HEK293 (cell line): ENCODE measurements around the gene KDM2B.

ENCODE experiments used
- CTCF ChIA-PET: fragments of 350-600 bp; formaldehyde crosslinking; extraction: SDS; loops from one replicate; lab custom pipeline; 2021; ENCODE audit warnings: antibody characterized with exemption; lab: Yijun Ruan, JAX
- POLR2A ChIA-PET: fragments of 300-600 bp; formaldehyde crosslinking; extraction: SDS; loops from one replicate; lab custom pipeline; 2020; ENCODE audit warnings: antibody characterized with exemption, inconsistent platforms; lab: Yijun Ruan, JAX
- H3K27ac ChIP-seq: fragments of 200-500 bp; sonication (Bioruptor generic); 2 replicates; pipeline ENCODE4 v1.5.1; 2014; ENCODE audit warnings: low read depth, low read length, control low read depth, inconsistent platforms; ENCODE audit errors: extremely low read depth
- H3K36me3 ChIP-seq, 2 experiments: fragments of 200-500 bp in 1 of 2; sonication (Bioruptor generic) in 1 of 2; 1 replicate in 1 of 2; 2 replicates in 1 of 2; pipeline ENCODE4 v1.5.1; 2014 to 2017; ENCODE audit warnings: inconsistent platforms in 2 of 2, low read length in 2 of 2; ENCODE audit not compliant: control insufficient read depth in 2 of 2, insufficient read depth in 1 of 2
- H3K4me1 ChIP-seq: fragments of 200-500 bp; sonication (Bioruptor generic); 2 replicates; pipeline ENCODE4 v1.5.1; 2014; ENCODE audit warnings: mild to moderate bottlenecking, low read length, inconsistent platforms; ENCODE audit not compliant: control insufficient read depth, insufficient read depth
- H3K4me3 ChIP-seq: 2 replicates; pipeline ENCODE4 v1.5.1; 2011; ENCODE audit warnings: low read depth, mild to moderate bottlenecking, control low read depth, low read length, moderate library complexity
- H3K9me3 ChIP-seq: fragments of 200-500 bp; sonication (Bioruptor generic); 2 replicates; pipeline ENCODE4 v1.5.1; 2014; ENCODE audit warnings: low read depth, low read length, inconsistent platforms; ENCODE audit not compliant: control insufficient read depth, insufficient read depth
- MZF1 ChIP-seq: fragments of 450-650 bp; formaldehyde crosslinking; IDR thresholded peaks from 2 replicates; pipeline ENCODE4 v1.5.1; 2017; ENCODE audit warnings: missing biosample characterization, missing genetic modification characterization, borderline replicate concordance
- SP2 ChIP-seq: fragments of 450-650 bp; formaldehyde crosslinking; IDR thresholded peaks from 2 replicates; pipeline ENCODE4 v1.5.1; 2016; ENCODE audit warnings: missing biosample characterization, missing genetic modification characterization
- ZBTB10 ChIP-seq: fragments of 450-650 bp; formaldehyde crosslinking; IDR thresholded peaks from 2 replicates; pipeline ENCODE4 v1.5.1; 2016; ENCODE audit warnings: missing biosample characterization, missing genetic modification characterization
- ZBTB20 ChIP-seq: fragments of 450-650 bp; formaldehyde crosslinking; IDR thresholded peaks from 2 replicates; pipeline ENCODE4 v1.5.1; 2016; ENCODE audit warnings: missing biosample characterization, missing genetic modification characterization
- ZBTB49 ChIP-seq: fragments of 450-650 bp; formaldehyde crosslinking; IDR thresholded peaks from 2 replicates; pipeline ENCODE4 v1.5.1; 2016; ENCODE audit warnings: missing biosample characterization, missing genetic modification characterization, low read depth
- ZFHX2 ChIP-seq: fragments of 450-650 bp; formaldehyde crosslinking; conservative IDR thresholded peaks from 2 replicates; pipeline ENCODE4 v1.5.1; 2016; ENCODE audit warnings: missing biosample characterization, missing genetic modification characterization
- ZFP3 ChIP-seq: fragments of 450-650 bp; formaldehyde crosslinking; IDR thresholded peaks from 2 replicates; pipeline ENCODE4 v1.5.1; 2016; ENCODE audit warnings: low read depth, missing biosample characterization, missing genetic modification characterization
- ZNF121 ChIP-seq: fragments of 450-650 bp; formaldehyde crosslinking; IDR thresholded peaks from 2 replicates; pipeline ENCODE4 v1.5.1; 2016; ENCODE audit warnings: missing biosample characterization, missing genetic modification characterization
- ZNF155 ChIP-seq: fragments of 450-650 bp; formaldehyde crosslinking; IDR thresholded peaks from 2 replicates; pipeline ENCODE4 v1.5.1; 2016; ENCODE audit warnings: missing biosample characterization, missing genetic modification characterization
- ZNF157 ChIP-seq: fragments of 450-650 bp; formaldehyde crosslinking; IDR thresholded peaks from 2 replicates; pipeline ENCODE4 v1.5.1; 2016; ENCODE audit warnings: missing biosample characterization, missing genetic modification characterization
- ZNF26 ChIP-seq: fragments of 450-650 bp; formaldehyde crosslinking; IDR thresholded peaks from 2 replicates; pipeline ENCODE4 v1.5.1; 2016; ENCODE audit warnings: missing biosample characterization, missing genetic modification characterization
- ZNF274 ChIP-seq, 2 experiments: fragments of 200-500 bp in 1 of 2; fragments of 450-650 bp in 1 of 2; sonication (Bioruptor generic) in 1 of 2; formaldehyde crosslinking in 1 of 2; IDR thresholded peaks; 2 replicates each; pipeline versions ENCODE4 v1.5.1 to v1.6.1; 2014 to 2016; ENCODE audit warnings: borderline replicate concordance in 1 of 2, inconsistent platforms in 1 of 2, low read length in 1 of 2, missing biosample characterization in 1 of 2, missing genetic modification characterization in 1 of 2
- ZNF350 ChIP-seq: fragments of 450-650 bp; formaldehyde crosslinking; IDR thresholded peaks from 2 replicates; pipeline ENCODE4 v1.5.0; 2017; ENCODE audit warnings: missing biosample characterization, mild to moderate bottlenecking, missing genetic modification characterization
- ZNF398 ChIP-seq: fragments of 450-650 bp; formaldehyde crosslinking; IDR thresholded peaks from 2 replicates; pipeline ENCODE4 v1.5.1; 2017; ENCODE audit warnings: missing biosample characterization, missing genetic modification characterization
- ZNF549 ChIP-seq: fragments of 450-650 bp; IDR thresholded peaks from 2 replicates; pipeline ENCODE4 v1.5.1; 2018; ENCODE audit warnings: missing biosample characterization, missing genetic modification characterization, mild to moderate bottlenecking, inconsistent platforms, moderate library complexity
- ZNF558 ChIP-seq: fragments of 450-650 bp; formaldehyde crosslinking; IDR thresholded peaks from 2 replicates; pipeline ENCODE4 v1.5.1; 2016; ENCODE audit warnings: missing biosample characterization, missing genetic modification characterization
- ZNF571 ChIP-seq: fragments of 450-650 bp; formaldehyde crosslinking; IDR thresholded peaks from 2 replicates; pipeline ENCODE4 v1.5.0; 2017; ENCODE audit warnings: missing biosample characterization, missing genetic modification characterization
- ZNF792 ChIP-seq: fragments of 450-650 bp; formaldehyde crosslinking; IDR thresholded peaks from 2 replicates; pipeline ENCODE4 v1.5.1; 2016; ENCODE audit warnings: missing biosample characterization, missing genetic modification characterization

Gene KDM2B

GRCh38 chr12:121461048-121461447 is 119.8 kb downstream of the KDM2B start (continued):
- no peak for TF ChIP-seq ZFHX2 (tag by site-specific recombination)
- TF ChIP-seq, all 188 proteins: peak for 0

- Histone ChIP-seq H3K27ac (no peak overlapping the region), H3K4me3 (no peak overlapping the region), H3K36me3 (peaks cover 0 to 7% of the 10 kb centered on the region in 2 experiments; a peak in 2 of 3 replicates), H3K9me3 (no peaks in the 10 kb centered on the region), H3K4me1 (no peaks in the 10 kb centered on the region)
- ChIA-PET POLR2A (no interaction called here), CTCF (interaction anchor here (0.5 to 2.7 kb wide), 3 partner anchors 13 to 284 kb away, joined by 3 to 13 read pairs (median 6); no protein-coding TSS in a partner anchor)
- TF ChIP-seq ZNF157 (tag by site-specific recombination), result no peak
- no peak for TF ChIP-seq ZNF274 (IDR thresholded peaks at IDR 0.05; ENCODE audit: low read length)
- no peak for TF ChIP-seq ZNF274 (tag by site-specific recombination; IDR thresholded peaks at IDR 0.05; ENCODE audit: borderline replicate concordance)
- TF ChIP-seq ZFP3 (tag by site-specific recombination), result peak; percentile 43; the same call in 1 of the 2 replicates
Measured at GRCh38 chr12:121456551-121456950, 124.3 kb downstream of the KDM2B start.

- Histone ChIP-seq H3K9me3 (no peaks in the 10 kb centered on the region), H3K36me3 (peaks cover 0 to 10% of the 10 kb centered on the region in 2 experiments; a peak in 2 of 3 replicates), H3K27ac (no peak overlapping the region), H3K4me1 (no peaks in the 10 kb centered on the region), H3K4me3 (no peak overlapping the region)
- POLR2A ChIA-PET, result no interaction called here
- TF ChIP-seq ZNF571 (no peak), ZNF350 (no peak), ZNF26 (tag by site-specific recombination) (no peak), SP2 (tag by site-specific recombination) (no peak), ZNF155 (tag by site-specific recombination) (no peak), ZBTB20 (tag by site-specific recombination) (no peak), MZF1 (tag by site-specific recombination) (no peak), ZFP3 (tag by site-specific recombination) (no peak), ZNF121 (tag by site-specific recombination) (no peak), ZBTB49 (tag by site-specific recombination) (no peak)
- CTCF ChIA-PET, result interaction anchor here (0.9 to 2.7 kb wide), 3 partner anchors 7 to 23 kb away, joined by 3 to 13 read pairs (median 6); no protein-coding TSS in a partner anchor
Measured at GRCh38 chr12:121455766-121456420, 124.9 kb downstream of the KDM2B start.

GRCh38 chr12:121454921-121455320 is 125.9 kb downstream of the KDM2B start:
- Histone ChIP-seq H3K27ac (no peak overlapping the region), H3K9me3 (no peaks in the 10 kb centered on the region), H3K4me1 (no peaks in the 10 kb centered on the region), H3K4me3 (no peak overlapping the region), H3K36me3 (peaks cover 0 to 10% of the 10 kb centered on the region in 2 experiments; a peak in 2 of 3 replicates)
- ChIA-PET CTCF (interaction anchor here (0.9 to 2.2 kb wide), 3 partner anchors 8 to 13 kb away, joined by 3 to 6 read pairs (median 6); no protein-coding TSS in a partner anchor), POLR2A (no interaction called here)
- TF ChIP-seq ZBTB10 (no peak), ZNF792 (tag by site-specific recombination) (no peak), ZNF558 (tag by site-specific recombination) (no peak), ZNF398 (tag by site-specific recombination) (no peak), ZFP3 (tag by site-specific recombination) (no peak), ZNF549 (tag by site-specific recombination) (no peak)
